Endodermal cell (in vitro differentiated cells): ENCODE results near the gene LRRC7. TPM values are rescaled to one million over a fixed set of nuclear protein-coding genes. Genes with fewer than 3 reads are reported as not detected.

Experiments used
- DNase-seq: peaks from one replicate; pipeline ENCODE4 v3.0.0-alpha.2; 2017
- H3K27ac ChIP-seq: 2 replicates; pipeline ENCODE4 v1.5.1; 2013; ENCODE audit warnings: mild to moderate bottlenecking, low read depth, low read length, moderate library complexity
- H3K27me3 ChIP-seq: 2 replicates; pipeline ENCODE4 v1.6.1; 2013; ENCODE audit warnings: mild to moderate bottlenecking, low read length, moderate library complexity; ENCODE audit not compliant: insufficient read depth, control insufficient read depth, poor library complexity, severe bottlenecking
- H3K36me3 ChIP-seq: 2 replicates; pipeline ENCODE4 v1.7.0; 2013; ENCODE audit warnings: mild to moderate bottlenecking, low read length, moderate library complexity; ENCODE audit not compliant: control insufficient read depth, insufficient read depth
- H3K4me1 ChIP-seq: one replicate; pipeline ENCODE4 v1.7.0; 2013; ENCODE audit warnings: low read length; ENCODE audit not compliant: control insufficient read depth, insufficient read depth
- H3K4me3 ChIP-seq: 2 replicates; pipeline ENCODE4 v1.5.1; 2013; ENCODE audit warnings: mild to moderate bottlenecking, low read length, moderate library complexity
- H3K9ac ChIP-seq: 2 replicates; pipeline ENCODE4 v1.6.1; 2013; ENCODE audit warnings: mild to moderate bottlenecking, low read length, moderate library complexity; ENCODE audit not compliant: poor library complexity, severe bottlenecking; ENCODE audit errors: extremely low read depth
- H3K9me3 ChIP-seq: 2 replicates; pipeline ENCODE4 v1.6.1; 2013; ENCODE audit warnings: mild to moderate bottlenecking, low read length, moderate library complexity; ENCODE audit not compliant: control insufficient read depth
- H3K27ac Mint-ChIP-seq: 2 replicates; pipeline ENCODE4 v1.8.0; 2020; ENCODE audit warnings: mixed read lengths
- H3K27me3 Mint-ChIP-seq: 2 replicates; pipeline ENCODE4 v1.8.0; 2021; ENCODE audit warnings: mild to moderate bottlenecking, mixed read lengths; ENCODE audit not compliant: insufficient read depth
- H3K36me3 Mint-ChIP-seq: 2 replicates; pipeline ENCODE4 v1.8.0; 2020; ENCODE audit warnings: low read depth, mixed read lengths
- H3K4me1 Mint-ChIP-seq: 2 replicates; pipeline ENCODE4 v1.8.0; 2020; ENCODE audit warnings: mixed read lengths
- H3K4me3 Mint-ChIP-seq: 2 replicates; pipeline ENCODE4 v1.8.0; 2020; ENCODE audit warnings: mild to moderate bottlenecking, moderate library complexity, mixed read lengths
- H3K9me3 Mint-ChIP-seq: 2 replicates; pipeline ENCODE4 v1.8.0; 2020; ENCODE audit warnings: mild to moderate bottlenecking, mixed read lengths
- CTCF ChIP-seq: fragments of 200-600 bp; sonication (generic); conservative IDR thresholded peaks from 2 replicates; pipeline ENCODE4 v1.5.0; 2021; ENCODE audit warnings: antibody characterized with exemption, mild to moderate bottlenecking
- WGBS, 2 experiments: methylation state at CpG; one replicate each; pipeline versions ENCODE4 v1.1.5 to v1.1.7; 2013; ENCODE audit warnings: missing lambda C conversion rate in 2 of 2, mixed read lengths in 1 of 2; ENCODE audit not compliant: insufficient coverage in 1 of 2, insufficient read length in 1 of 2; 5-methylcytosine and 5-hydroxymethylcytosine counted together
- total RNA-seq, 2 donors: library from RNA; stranded (reverse); fragmentation: NEBNext Ultra II Directional in 1 of 2; extraction: Animal tissue kit (Norgen Biotek cat#: 25700) in 1 of 2; gene quantifications; 2 replicates in 1 of 2; 3 replicates in 1 of 2; pipeline ENCODE4 v1.2.1, GENCODE V29; 2021

Gene LRRC7
- total RNA-seq, 2 donors from 2014 or later = 1.4 to 2.2 TPM

- peak; percentile 70 for TF ChIP-seq CTCF
- Mint-ChIP-seq H3K36me3 (no peaks in the 10 kb centered on the region), H3K4me3 (no peak overlapping the region), H3K27me3 (no peaks in the 10 kb centered on the region), H3K9me3 (no peaks in the 10 kb centered on the region), H3K27ac (peak overlapping the region; percentile 59), H3K4me1 (peaks cover 2% of the 10 kb centered on the region)
- Histone ChIP-seq H3K4me3 (no peak overlapping the region), H3K27ac (no peak overlapping the region), H3K27me3 (no peaks in the 10 kb centered on the region), H3K4me1 (no peaks in the 10 kb centered on the region), H3K9ac (no peak overlapping the region), H3K9me3 (no peaks in the 10 kb centered on the region), H3K36me3 (no peaks in the 10 kb centered on the region)
- peak; percentile 82 for DNase-seq
- WGBS, 2 experiments = 33% methylated on average over 3 of the region's 3 CpGs; no CpG with 5 or more reads in 1 of the 2 experiments
Observed at GRCh38 chr1:70034403-70034802, 466.7 kb downstream of the LRRC7 start.

GRCh38 chr1:70038025-70038424 is 470.3 kb downstream of the LRRC7 start:
- Histone ChIP-seq H3K4me1 (no peaks in the 10 kb centered on the region), H3K27me3 (no peaks in the 10 kb centered on the region), H3K9me3 (no peaks in the 10 kb centered on the region), H3K9ac (no peak overlapping the region), H3K4me3 (no peak overlapping the region), H3K27ac (no peak overlapping the region), H3K36me3 (no peaks in the 10 kb centered on the region)
- no peak overlapping the region for H3K4me3 Mint-ChIP-seq
- H3K27me3 Mint-ChIP-seq = no peaks in the 10 kb centered on the region
- WGBS, 2 experiments = 86 to 88% methylated on average over 9 to 10 of the region's 10 CpGs
- H3K4me1 Mint-ChIP-seq = no peaks in the 10 kb centered on the region
- H3K27ac Mint-ChIP-seq = no peak overlapping the region
- DNase-seq = no peak
- no peaks in the 10 kb centered on the region for H3K36me3 Mint-ChIP-seq
- TF ChIP-seq CTCF = no peak
- H3K9me3 Mint-ChIP-seq = no peaks in the 10 kb centered on the region

GRCh38 chr1:70039485-70039884 is 471.8 kb downstream of the LRRC7 start:
- DNase-seq = no peak
- H3K9me3 ChIP-seq = no peaks in the 10 kb centered on the region
- no peak for TF ChIP-seq CTCF
- H3K27me3 ChIP-seq = no peaks in the 10 kb centered on the region
- H3K27me3 Mint-ChIP-seq = no peaks in the 10 kb centered on the region
- 84 to 94% methylated on average over 5 to 6 of the region's 6 CpGs for WGBS, 2 experiments
- no peaks in the 10 kb centered on the region for H3K36me3 ChIP-seq
- H3K27ac ChIP-seq = peak overlapping the region; percentile 28
- no peaks in the 10 kb centered on the region for H3K9me3 Mint-ChIP-seq
- no peak overlapping the region for H3K4me3 Mint-ChIP-seq
- no peaks in the 10 kb centered on the region for H3K4me1 ChIP-seq
- H3K9ac ChIP-seq = no peak overlapping the region
- no peak overlapping the region for H3K4me3 ChIP-seq
- H3K36me3 Mint-ChIP-seq = no peaks in the 10 kb centered on the region
- H3K27ac Mint-ChIP-seq = no peak overlapping the region
- no peaks in the 10 kb centered on the region for H3K4me1 Mint-ChIP-seq
